H9 (cell line): ENCODE data around the gene VIPR1. TPM values are rescaled to one million over a fixed set of nuclear protein-coding genes. Genes with fewer than 3 reads are reported as not detected.

Experiments used
- DNase-seq: peaks from one replicate; pipeline ENCODE4 v3.0.0-alpha.2; 2017
- H2AFZ ChIP-seq: one replicate; pipeline ENCODE4 v1.6.1; 2013; ENCODE audit warnings: mild to moderate bottlenecking, low read length, control low read depth, moderate library complexity
- H2AK5ac ChIP-seq: 2 replicates; pipeline ENCODE4 v1.6.1; 2013; ENCODE audit warnings: low read length, control low read depth, mixed read lengths; ENCODE audit not compliant: insufficient read length
- H2BK120ac ChIP-seq: one replicate; pipeline ENCODE4 v1.6.1; 2013; ENCODE audit warnings: low read depth, mild to moderate bottlenecking, low read length, control low read depth, inconsistent platforms; ENCODE audit not compliant: poor library complexity, severe bottlenecking
- H2BK12ac ChIP-seq: 2 replicates; pipeline ENCODE4 v1.6.1; 2013; ENCODE audit warnings: low read length, control low read depth, mixed read lengths, low read depth; ENCODE audit not compliant: insufficient read length
- H2BK15ac ChIP-seq: 2 replicates; pipeline ENCODE4 v1.6.1; 2013; ENCODE audit warnings: low read depth, low read length, control low read depth
- H2BK20ac ChIP-seq: one replicate; pipeline ENCODE4 v1.6.1; 2013; ENCODE audit warnings: low read depth, mild to moderate bottlenecking, low read length, control low read depth, inconsistent platforms; ENCODE audit not compliant: poor library complexity, severe bottlenecking
- H2BK5ac ChIP-seq: 2 replicates; pipeline ENCODE4 v1.6.1; 2013; ENCODE audit warnings: low read length, control low read depth, mixed read lengths; ENCODE audit not compliant: insufficient read length
- H3K14ac ChIP-seq: 2 replicates; pipeline ENCODE4 v1.6.1; 2013; ENCODE audit warnings: low read length, control low read depth; ENCODE audit not compliant: insufficient read depth
- H3K18ac ChIP-seq: 2 replicates; pipeline ENCODE4 v1.6.1; 2013; ENCODE audit warnings: low read depth, mild to moderate bottlenecking, mixed read lengths, low read length, control low read depth; ENCODE audit not compliant: insufficient read length
- H3K23ac ChIP-seq: 2 replicates; pipeline ENCODE4 v1.6.1; 2013; ENCODE audit warnings: low read length, control low read depth, mixed read lengths, low read depth; ENCODE audit not compliant: insufficient read length
- H3K23me2 ChIP-seq: 2 replicates; pipeline ENCODE4 v1.6.1; 2013; ENCODE audit warnings: low read depth, mild to moderate bottlenecking, mixed read lengths, low read length, control low read depth; ENCODE audit not compliant: insufficient read length, poor library complexity, severe bottlenecking
- H3K27ac ChIP-seq: 2 replicates; pipeline ENCODE4 v1.5.1; 2013; ENCODE audit warnings: low read length, control low read depth, mixed read lengths, low read depth; ENCODE audit not compliant: insufficient read length
- H3K27me3 ChIP-seq: 2 replicates; pipeline ENCODE4 v1.6.1; 2013; ENCODE audit warnings: low read length, control low read depth, inconsistent platforms; ENCODE audit not compliant: insufficient read depth
- H3K4ac ChIP-seq: 2 replicates; pipeline ENCODE4 v1.6.1; 2013; ENCODE audit warnings: low read depth, mild to moderate bottlenecking, control low read depth, inconsistent platforms, low read length, moderate library complexity
- H3K4me1 ChIP-seq: 2 replicates; pipeline ENCODE4 v1.6.1; 2013; ENCODE audit warnings: low read length, control low read depth, inconsistent platforms; ENCODE audit not compliant: insufficient read depth
- H3K4me2 ChIP-seq: 2 replicates; pipeline ENCODE4 v1.6.1; 2013; ENCODE audit warnings: low read length, control low read depth, mixed read lengths; ENCODE audit not compliant: insufficient read length, insufficient read depth
- H3K56ac ChIP-seq: 2 replicates; pipeline ENCODE4 v1.6.1; 2013; ENCODE audit warnings: low read depth, mild to moderate bottlenecking, mixed read lengths, low read length, control low read depth; ENCODE audit not compliant: insufficient read length
- H3K79me1 ChIP-seq: 2 replicates; pipeline ENCODE4 v1.6.1; 2013; ENCODE audit warnings: low read depth, mild to moderate bottlenecking, moderate library complexity, low read length, control low read depth, inconsistent platforms; ENCODE audit not compliant: insufficient read depth, poor library complexity, severe bottlenecking
- H3K79me2 ChIP-seq: 2 replicates; pipeline ENCODE4 v1.6.1; 2013; ENCODE audit warnings: low read length, control low read depth, inconsistent platforms; ENCODE audit not compliant: insufficient read depth
- H3K9ac ChIP-seq: 2 replicates; pipeline ENCODE4 v1.6.1; 2013; ENCODE audit warnings: low read length, control low read depth, mixed read lengths; ENCODE audit not compliant: insufficient read length; ENCODE audit errors: extremely low read depth
- H3K9me3 ChIP-seq: one replicate; pipeline ENCODE4 v1.6.1; 2013; ENCODE audit warnings: low read depth, low read length, inconsistent platforms; ENCODE audit not compliant: control insufficient read depth
- H3T11ph ChIP-seq: one replicate; pipeline ENCODE4 v1.6.1; 2013; ENCODE audit warnings: mild to moderate bottlenecking, low read length, control low read depth, inconsistent platforms
- H4K20me1 ChIP-seq: one replicate; pipeline ENCODE4 v1.6.1; 2013; ENCODE audit not compliant: control insufficient read depth, insufficient read length, insufficient read depth
- H4K5ac ChIP-seq: 2 replicates; pipeline ENCODE4 v1.6.1; 2013; ENCODE audit warnings: low read depth, mild to moderate bottlenecking, mixed read lengths, low read length, control low read depth; ENCODE audit not compliant: insufficient read length
- H4K8ac ChIP-seq: replicated peaks from 2 replicates; pipeline ENCODE4 v1.6.1; 2013; ENCODE audit warnings: low read length, control low read depth, mixed read lengths, low read depth; ENCODE audit not compliant: insufficient read length
- H4K91ac ChIP-seq: 2 replicates; pipeline ENCODE4 v1.6.1; 2013; ENCODE audit warnings: low read depth, mild to moderate bottlenecking, moderate library complexity, mixed read lengths, low read length, control low read depth; ENCODE audit not compliant: insufficient read length
- H3K27ac Mint-ChIP-seq, 3 experiments: 2 replicates in 2 of 3; 3 replicates in 1 of 3; pipeline ENCODE4 v1.8.0; 2020 to 2021; ENCODE audit warnings: mixed read lengths in 3 of 3, mild to moderate bottlenecking in 1 of 3, moderate library complexity in 1 of 3
- H3K27me3 Mint-ChIP-seq: 2 replicates; pipeline ENCODE4 v1.8.0; 2021; ENCODE audit warnings: low read depth, mild to moderate bottlenecking, moderate library complexity, mixed read lengths
- H3K36me3 Mint-ChIP-seq, 3 experiments: 2 replicates in 2 of 3; 3 replicates in 1 of 3; pipeline ENCODE4 v1.8.0; 2020 to 2021; ENCODE audit warnings: low read depth in 3 of 3, mixed read lengths in 3 of 3; ENCODE audit not compliant: insufficient read depth in 1 of 3
- H3K4me1 Mint-ChIP-seq, 2 experiments: 2 replicates each; pipeline ENCODE4 v1.8.0; 2020; ENCODE audit warnings: mixed read lengths in 2 of 2
- H3K4me3 Mint-ChIP-seq, 2 experiments: 2 replicates in 1 of 2; 3 replicates in 1 of 2; pipeline ENCODE4 v1.8.0; 2020 to 2021; ENCODE audit warnings: mild to moderate bottlenecking in 2 of 2, mixed read lengths in 2 of 2, moderate library complexity in 1 of 2
- H3K9me3 Mint-ChIP-seq, 2 experiments: 2 replicates in 1 of 2; 3 replicates in 1 of 2; pipeline ENCODE4 v1.8.0; 2020; ENCODE audit warnings: mild to moderate bottlenecking in 2 of 2, mixed read lengths in 2 of 2, moderate library complexity in 1 of 2
- WGBS: extraction: QIAGEN DNeasy Blood & Tissue Kit; methylation state at CpG from one replicate; pipeline ENCODE4 v1.1.7; 2013; ENCODE audit warnings: missing lambda C conversion rate, low lambda C conversion rate, mixed read lengths; ENCODE audit not compliant: insufficient read length; ENCODE audit errors: extremely low coverage; 5-methylcytosine and 5-hydroxymethylcytosine counted together
- total RNA-seq: library from RNA; stranded (reverse); gene quantifications from 2 replicates; pipeline ENCODE4 v1.2.1, GENCODE V29; 2021
- TF ChIP-seq, protein P1 (sequence below): fragments of 200-600 bp; sonication (generic); conservative IDR thresholded peaks from 3 replicates; pipeline ENCODE4 v1.8.0; 2021; ENCODE audit warnings: antibody characterized with exemption, mild to moderate bottlenecking

Gene VIPR1
- total RNA-seq, 1 experiment from 2014 or later: 6.5 TPM

DNA sequence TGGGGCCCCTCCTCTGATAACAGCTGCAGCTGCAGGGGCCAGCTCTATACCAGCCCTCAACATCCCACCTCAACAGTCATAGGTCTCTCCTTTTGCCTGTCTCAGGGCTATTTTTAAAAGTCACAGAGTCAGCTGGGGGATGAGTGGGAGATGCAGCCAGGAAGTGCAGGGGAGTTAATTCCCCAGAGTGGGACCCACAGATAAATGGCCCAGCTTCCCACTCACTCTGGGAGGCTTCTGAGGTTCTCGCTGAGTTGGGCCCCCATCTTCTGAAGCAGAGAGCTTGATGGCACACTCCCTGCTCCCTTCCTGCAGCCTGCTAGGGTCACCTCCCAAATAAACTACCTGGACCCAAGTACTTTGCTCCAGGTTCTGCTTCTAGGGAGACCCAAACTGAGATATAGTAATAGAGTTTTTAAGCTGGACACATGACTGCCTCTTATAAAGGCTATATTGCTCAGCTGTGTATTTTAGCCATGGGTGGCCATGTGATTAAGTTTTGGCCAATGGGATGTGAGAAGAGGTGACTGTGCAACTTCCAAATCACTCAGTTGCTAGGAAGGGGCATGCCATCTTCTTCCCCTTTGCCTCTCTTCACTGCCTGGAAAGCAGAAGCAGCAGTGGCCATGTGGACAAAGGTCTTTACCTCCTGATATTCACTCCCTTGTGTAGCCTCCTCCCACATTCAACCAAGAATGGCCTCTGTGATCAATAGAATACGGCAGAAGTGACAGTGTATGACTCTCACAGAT lies 15.5 kb upstream of the VIPR1 start:
- Histone ChIP-seq H3K79me1 (no peaks in the 10 kb centered on the region), H3K56ac (no peak overlapping the region), H3K4ac (no peak overlapping the region), H2BK15ac (no peak overlapping the region), H2BK20ac (no peak overlapping the region), H2BK5ac (no peak overlapping the region), H2AFZ (no peak overlapping the region), H3K23ac (no peak overlapping the region), H3K4me1 (peaks cover 3% of the 10 kb centered on the region; the same call in 1 of the 2 replicates), H4K91ac (no peak overlapping the region), H3K9me3 (no peaks in the 10 kb centered on the region), H3K27me3 (no peaks in the 10 kb centered on the region), H2AK5ac (no peak overlapping the region), H3K27ac (no peak overlapping the region), H4K5ac (no peak overlapping the region), H2BK120ac (no peak overlapping the region), H3K4me2 (no peak overlapping the region), H4K8ac (no peak overlapping the region), H3K18ac (no peak overlapping the region), H3K9ac (no peak overlapping the region), H3K14ac (no peak overlapping the region), H4K20me1 (no peaks in the 10 kb centered on the region), H3T11ph (no peak overlapping the region), H3K23me2 (no peaks in the 10 kb centered on the region), H2BK12ac (no peak overlapping the region), H3K79me2 (no peaks in the 10 kb centered on the region)
- no peak overlapping the region for H3K27ac Mint-ChIP-seq
- no peak overlapping the region for H3K4me3 Mint-ChIP-seq
- peaks cover 16 to 17% of the 10 kb centered on the region in 2 experiments for H3K4me1 Mint-ChIP-seq
- WGBS: no CpG with 5 or more reads among the region's 2 CpGs
- TF ChIP-seq, protein P1, sequence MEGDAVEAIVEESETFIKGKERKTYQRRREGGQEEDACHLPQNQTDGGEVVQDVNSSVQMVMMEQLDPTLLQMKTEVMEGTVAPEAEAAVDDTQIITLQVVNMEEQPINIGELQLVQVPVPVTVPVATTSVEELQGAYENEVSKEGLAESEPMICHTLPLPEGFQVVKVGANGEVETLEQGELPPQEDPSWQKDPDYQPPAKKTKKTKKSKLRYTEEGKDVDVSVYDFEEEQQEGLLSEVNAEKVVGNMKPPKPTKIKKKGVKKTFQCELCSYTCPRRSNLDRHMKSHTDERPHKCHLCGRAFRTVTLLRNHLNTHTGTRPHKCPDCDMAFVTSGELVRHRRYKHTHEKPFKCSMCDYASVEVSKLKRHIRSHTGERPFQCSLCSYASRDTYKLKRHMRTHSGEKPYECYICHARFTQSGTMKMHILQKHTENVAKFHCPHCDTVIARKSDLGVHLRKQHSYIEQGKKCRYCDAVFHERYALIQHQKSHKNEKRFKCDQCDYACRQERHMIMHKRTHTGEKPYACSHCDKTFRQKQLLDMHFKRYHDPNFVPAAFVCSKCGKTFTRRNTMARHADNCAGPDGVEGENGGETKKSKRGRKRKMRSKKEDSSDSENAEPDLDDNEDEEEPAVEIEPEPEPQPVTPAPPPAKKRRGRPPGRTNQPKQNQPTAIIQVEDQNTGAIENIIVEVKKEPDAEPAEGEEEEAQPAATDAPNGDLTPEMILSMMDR: no peak
- no peak for DNase-seq
- peaks cover under 1 to 1% of the 10 kb centered on the region in 2 experiments; a peak in 2 of 5 replicates for H3K9me3 Mint-ChIP-seq
- H3K27me3 Mint-ChIP-seq: peaks cover 34% of the 10 kb centered on the region
- no peaks in the 10 kb centered on the region; a peak in 1 of 7 replicates for H3K36me3 Mint-ChIP-seq
